Liver (tissue), 3 donors: ENCODE measurements around the gene CSKMT.

ENCODE experiments used
- EGR1 ChIP-seq, 2 donors: IDR thresholded peaks; 2 replicates each; pipeline ENCODE4 v1.6.1; 2016 to 2018; ENCODE audit warnings: antibody characterized with exemption in 2 of 2, low read depth in 2 of 2
- FOXA1 ChIP-seq: IDR thresholded peaks from 2 replicates; pipeline ENCODE4 v1.6.1; 2016; ENCODE audit warnings: antibody characterized with exemption
- GABPA ChIP-seq, 2 donors: IDR thresholded peaks in 1 of 2; conservative IDR thresholded peaks in 1 of 2; 2 replicates each; pipeline ENCODE4 v1.6.1; 2016; ENCODE audit warnings: antibody characterized with exemption in 2 of 2, mild to moderate bottlenecking in 1 of 2, moderate library complexity in 1 of 2
- JUND ChIP-seq, 2 donors: IDR thresholded peaks; 2 replicates each; pipeline ENCODE4 v1.6.1; 2016; ENCODE audit warnings: antibody characterized with exemption in 2 of 2
- NR2F2 ChIP-seq: IDR thresholded peaks from 2 replicates; pipeline ENCODE4 v1.6.1; 2016; ENCODE audit warnings: antibody characterized with exemption
- RAD21 ChIP-seq, 2 donors: IDR thresholded peaks; 2 replicates each; pipeline ENCODE4 v1.6.1; 2016; ENCODE audit warnings: antibody characterized with exemption in 2 of 2, mild to moderate bottlenecking in 2 of 2
- SP1 ChIP-seq: IDR thresholded peaks from 2 replicates; pipeline ENCODE4 v1.6.1; 2018; ENCODE audit warnings: antibody characterized with exemption, mild to moderate bottlenecking
- TAF1 ChIP-seq: conservative IDR thresholded peaks from 2 replicates; pipeline ENCODE4 v1.6.1; 2016; ENCODE audit warnings: antibody characterized with exemption, mild to moderate bottlenecking
- YY1 ChIP-seq: IDR thresholded peaks from 2 replicates; pipeline ENCODE4 v1.6.1; 2016; ENCODE audit warnings: antibody characterized with exemption, mild to moderate bottlenecking
- TF ChIP-seq, protein P1 (sequence below): fragments of 150-350 bp; IDR thresholded peaks from 2 replicates; pipeline ENCODE4 v1.5.1; 2017; ENCODE audit warnings: improper control_type of control experiment, low read depth, low read length; ENCODE audit not compliant: missing input control
- TF ChIP-seq, protein P2 (sequence below): IDR thresholded peaks from 2 replicates; pipeline ENCODE4 v1.6.1; 2016; ENCODE audit warnings: antibody characterized with exemption, mild to moderate bottlenecking
- TF ChIP-seq, protein P3 (sequence below): IDR thresholded peaks from 2 replicates; pipeline ENCODE4 v1.6.1; 2016; ENCODE audit warnings: antibody characterized with exemption
- TF ChIP-seq, protein P4 (sequence below): IDR thresholded peaks from 2 replicates; pipeline ENCODE4 v1.6.1; 2016; ENCODE audit warnings: antibody characterized with exemption
- donor health status: healthy.
- donor health status: healthy.

DNA sequence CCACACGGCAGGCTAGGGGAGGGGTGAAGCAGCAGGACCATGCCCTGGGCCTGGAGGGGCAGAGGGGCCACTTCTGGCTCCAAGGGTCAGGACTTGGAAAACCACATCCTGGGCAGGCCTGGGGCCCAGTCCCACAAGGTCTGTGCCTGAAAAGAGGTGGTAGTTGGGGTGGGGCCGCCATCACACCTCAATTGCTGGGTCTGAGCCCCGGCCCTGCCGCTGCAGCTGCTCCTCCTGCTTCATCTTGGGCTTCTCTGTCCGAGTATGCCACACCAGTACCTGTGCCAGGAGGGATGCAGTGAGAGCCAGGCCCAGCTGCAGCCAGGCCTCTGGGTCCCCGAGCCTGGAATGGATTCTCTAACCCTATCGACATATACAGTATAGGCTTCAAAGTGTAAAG, 49.6 kb upstream of the CSKMT start:
- TF ChIP-seq RAD21 (IDR thresholded peaks at IDR 0.05) = no peak
- TF ChIP-seq, protein P1, sequence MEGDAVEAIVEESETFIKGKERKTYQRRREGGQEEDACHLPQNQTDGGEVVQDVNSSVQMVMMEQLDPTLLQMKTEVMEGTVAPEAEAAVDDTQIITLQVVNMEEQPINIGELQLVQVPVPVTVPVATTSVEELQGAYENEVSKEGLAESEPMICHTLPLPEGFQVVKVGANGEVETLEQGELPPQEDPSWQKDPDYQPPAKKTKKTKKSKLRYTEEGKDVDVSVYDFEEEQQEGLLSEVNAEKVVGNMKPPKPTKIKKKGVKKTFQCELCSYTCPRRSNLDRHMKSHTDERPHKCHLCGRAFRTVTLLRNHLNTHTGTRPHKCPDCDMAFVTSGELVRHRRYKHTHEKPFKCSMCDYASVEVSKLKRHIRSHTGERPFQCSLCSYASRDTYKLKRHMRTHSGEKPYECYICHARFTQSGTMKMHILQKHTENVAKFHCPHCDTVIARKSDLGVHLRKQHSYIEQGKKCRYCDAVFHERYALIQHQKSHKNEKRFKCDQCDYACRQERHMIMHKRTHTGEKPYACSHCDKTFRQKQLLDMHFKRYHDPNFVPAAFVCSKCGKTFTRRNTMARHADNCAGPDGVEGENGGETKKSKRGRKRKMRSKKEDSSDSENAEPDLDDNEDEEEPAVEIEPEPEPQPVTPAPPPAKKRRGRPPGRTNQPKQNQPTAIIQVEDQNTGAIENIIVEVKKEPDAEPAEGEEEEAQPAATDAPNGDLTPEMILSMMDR = no peak
- TF ChIP-seq YY1 = no peak
- TF ChIP-seq, protein P2, sequence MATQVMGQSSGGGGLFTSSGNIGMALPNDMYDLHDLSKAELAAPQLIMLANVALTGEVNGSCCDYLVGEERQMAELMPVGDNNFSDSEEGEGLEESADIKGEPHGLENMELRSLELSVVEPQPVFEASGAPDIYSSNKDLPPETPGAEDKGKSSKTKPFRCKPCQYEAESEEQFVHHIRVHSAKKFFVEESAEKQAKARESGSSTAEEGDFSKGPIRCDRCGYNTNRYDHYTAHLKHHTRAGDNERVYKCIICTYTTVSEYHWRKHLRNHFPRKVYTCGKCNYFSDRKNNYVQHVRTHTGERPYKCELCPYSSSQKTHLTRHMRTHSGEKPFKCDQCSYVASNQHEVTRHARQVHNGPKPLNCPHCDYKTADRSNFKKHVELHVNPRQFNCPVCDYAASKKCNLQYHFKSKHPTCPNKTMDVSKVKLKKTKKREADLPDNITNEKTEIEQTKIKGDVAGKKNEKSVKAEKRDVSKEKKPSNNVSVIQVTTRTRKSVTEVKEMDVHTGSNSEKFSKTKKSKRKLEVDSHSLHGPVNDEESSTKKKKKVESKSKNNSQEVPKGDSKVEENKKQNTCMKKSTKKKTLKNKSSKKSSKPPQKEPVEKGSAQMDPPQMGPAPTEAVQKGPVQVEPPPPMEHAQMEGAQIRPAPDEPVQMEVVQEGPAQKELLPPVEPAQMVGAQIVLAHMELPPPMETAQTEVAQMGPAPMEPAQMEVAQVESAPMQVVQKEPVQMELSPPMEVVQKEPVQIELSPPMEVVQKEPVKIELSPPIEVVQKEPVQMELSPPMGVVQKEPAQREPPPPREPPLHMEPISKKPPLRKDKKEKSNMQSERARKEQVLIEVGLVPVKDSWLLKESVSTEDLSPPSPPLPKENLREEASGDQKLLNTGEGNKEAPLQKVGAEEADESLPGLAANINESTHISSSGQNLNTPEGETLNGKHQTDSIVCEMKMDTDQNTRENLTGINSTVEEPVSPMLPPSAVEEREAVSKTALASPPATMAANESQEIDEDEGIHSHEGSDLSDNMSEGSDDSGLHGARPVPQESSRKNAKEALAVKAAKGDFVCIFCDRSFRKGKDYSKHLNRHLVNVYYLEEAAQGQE = no peak
- no peak for TF ChIP-seq GABPA (IDR thresholded peaks at IDR 0.05 in 1 of 2, conservative IDR thresholded peaks at IDR 0.05 in 1 of 2)
- no peak for TF ChIP-seq TAF1
- TF ChIP-seq, protein P3, sequence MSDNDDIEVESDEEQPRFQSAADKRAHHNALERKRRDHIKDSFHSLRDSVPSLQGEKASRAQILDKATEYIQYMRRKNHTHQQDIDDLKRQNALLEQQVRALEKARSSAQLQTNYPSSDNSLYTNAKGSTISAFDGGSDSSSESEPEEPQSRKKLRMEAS = no peak
- TF ChIP-seq EGR1 (IDR thresholded peaks at IDR 0.05; ENCODE audit: low read depth in 2 of 2) = no peak
- TF ChIP-seq SP1 = no peak
- no peak for TF ChIP-seq NR2F2
- TF ChIP-seq, protein P4, sequence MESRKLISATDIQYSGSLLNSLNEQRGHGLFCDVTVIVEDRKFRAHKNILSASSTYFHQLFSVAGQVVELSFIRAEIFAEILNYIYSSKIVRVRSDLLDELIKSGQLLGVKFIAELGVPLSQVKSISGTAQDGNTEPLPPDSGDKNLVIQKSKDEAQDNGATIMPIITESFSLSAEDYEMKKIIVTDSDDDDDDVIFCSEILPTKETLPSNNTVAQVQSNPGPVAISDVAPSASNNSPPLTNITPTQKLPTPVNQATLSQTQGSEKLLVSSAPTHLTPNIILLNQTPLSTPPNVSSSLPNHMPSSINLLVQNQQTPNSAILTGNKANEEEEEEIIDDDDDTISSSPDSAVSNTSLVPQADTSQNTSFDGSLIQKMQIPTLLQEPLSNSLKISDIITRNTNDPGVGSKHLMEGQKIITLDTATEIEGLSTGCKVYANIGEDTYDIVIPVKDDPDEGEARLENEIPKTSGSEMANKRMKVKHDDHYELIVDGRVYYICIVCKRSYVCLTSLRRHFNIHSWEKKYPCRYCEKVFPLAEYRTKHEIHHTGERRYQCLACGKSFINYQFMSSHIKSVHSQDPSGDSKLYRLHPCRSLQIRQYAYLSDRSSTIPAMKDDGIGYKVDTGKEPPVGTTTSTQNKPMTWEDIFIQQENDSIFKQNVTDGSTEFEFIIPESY = no peak
- TF ChIP-seq JUND (IDR thresholded peaks at IDR 0.05) = no peak
- no peak for TF ChIP-seq FOXA1
